ENCODE data around the gene ZNF629. TPM values are rescaled to one million over a fixed set of nuclear protein-coding genes. Genes with fewer than 3 reads are reported as not detected.

Gene ZNF629
- total and polyA plus RNA-seq, 4 donors = 5.7 to 16.3 (median 9.0) TPM

DNA sequence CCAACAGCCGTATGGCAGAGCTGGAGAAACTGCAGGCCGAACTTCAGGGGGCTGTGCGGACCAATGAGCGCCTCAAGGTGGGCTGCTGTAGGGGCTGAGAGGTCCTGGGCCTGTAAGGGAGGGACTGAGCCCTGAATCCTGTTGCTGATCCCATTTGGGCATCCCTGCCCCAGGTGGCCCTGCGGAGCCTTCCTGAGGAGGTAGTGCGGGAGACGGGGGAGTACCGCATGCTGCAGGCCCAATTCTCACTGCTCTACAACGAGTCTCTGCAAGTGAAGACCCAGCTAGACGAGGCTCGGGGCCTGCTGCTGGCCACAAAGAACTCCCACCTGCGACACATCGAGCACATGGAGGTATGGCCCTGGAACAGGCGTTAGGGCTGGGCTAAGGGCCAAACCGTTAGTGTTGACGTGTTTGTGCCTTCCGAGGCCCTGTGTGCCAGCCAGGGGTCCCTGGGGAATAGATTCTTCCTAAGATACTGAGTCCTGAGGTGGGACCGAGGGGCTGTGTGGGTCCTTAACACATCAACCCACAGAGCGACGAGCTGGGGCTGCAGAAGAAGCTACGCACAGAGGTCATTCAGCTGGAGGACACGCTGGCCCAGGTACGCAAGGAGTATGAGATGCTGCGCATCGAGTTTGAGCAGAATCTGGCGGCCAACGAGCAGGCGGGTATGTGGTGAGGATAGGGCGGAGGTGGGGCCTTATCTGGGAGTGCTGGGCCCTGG lies 20.6 kb downstream of the ZNF629 start:
- TF ChIP-seq, protein P1, sequence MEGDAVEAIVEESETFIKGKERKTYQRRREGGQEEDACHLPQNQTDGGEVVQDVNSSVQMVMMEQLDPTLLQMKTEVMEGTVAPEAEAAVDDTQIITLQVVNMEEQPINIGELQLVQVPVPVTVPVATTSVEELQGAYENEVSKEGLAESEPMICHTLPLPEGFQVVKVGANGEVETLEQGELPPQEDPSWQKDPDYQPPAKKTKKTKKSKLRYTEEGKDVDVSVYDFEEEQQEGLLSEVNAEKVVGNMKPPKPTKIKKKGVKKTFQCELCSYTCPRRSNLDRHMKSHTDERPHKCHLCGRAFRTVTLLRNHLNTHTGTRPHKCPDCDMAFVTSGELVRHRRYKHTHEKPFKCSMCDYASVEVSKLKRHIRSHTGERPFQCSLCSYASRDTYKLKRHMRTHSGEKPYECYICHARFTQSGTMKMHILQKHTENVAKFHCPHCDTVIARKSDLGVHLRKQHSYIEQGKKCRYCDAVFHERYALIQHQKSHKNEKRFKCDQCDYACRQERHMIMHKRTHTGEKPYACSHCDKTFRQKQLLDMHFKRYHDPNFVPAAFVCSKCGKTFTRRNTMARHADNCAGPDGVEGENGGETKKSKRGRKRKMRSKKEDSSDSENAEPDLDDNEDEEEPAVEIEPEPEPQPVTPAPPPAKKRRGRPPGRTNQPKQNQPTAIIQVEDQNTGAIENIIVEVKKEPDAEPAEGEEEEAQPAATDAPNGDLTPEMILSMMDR (IDR thresholded peaks at IDR 0.05; ENCODE audit: control extremely low read depth, extremely low read depth) = no peak
- 93 to 95% methylated on average over 29 of the region's 29 CpGs for WGBS, 2 donors
- ATAC-seq (ENCODE audit: insufficient read depth, low FRiP score) (no peak), DNase-seq (no peak)
- Histone ChIP-seq H3K27ac (ENCODE audit: low read depth in 1 of 2, low read length in 1 of 2) (no peak overlapping the region), H3K36me3 (ENCODE audit: control insufficient read depth in 4 of 4, insufficient read depth in 4 of 4, low read length in 4 of 4) (peaks cover 16 to 63% (median 53%) of the 10 kb centered on the region in 4 donors), H3K9me3 (ENCODE audit: control insufficient read depth in 4 of 4, insufficient read depth in 3 of 4, low read length in 3 of 4) (no peaks in the 10 kb centered on the region), H3K27me3 (ENCODE audit: control insufficient read depth in 3 of 3, insufficient read depth in 3 of 3, low read length in 2 of 3) (no peaks in the 10 kb centered on the region), H3K4me1 (ENCODE audit: control insufficient read depth in 5 of 5, insufficient read depth in 5 of 5, low read length in 5 of 5) (peaks cover 6 to 15% (median 8%) of the 10 kb centered on the region in 5 donors), H3K4me3 (no peak overlapping the region), H3K9ac (ENCODE audit: insufficient read depth in 1 of 2, low read length in 2 of 2) (no peak overlapping the region)

DNA sequence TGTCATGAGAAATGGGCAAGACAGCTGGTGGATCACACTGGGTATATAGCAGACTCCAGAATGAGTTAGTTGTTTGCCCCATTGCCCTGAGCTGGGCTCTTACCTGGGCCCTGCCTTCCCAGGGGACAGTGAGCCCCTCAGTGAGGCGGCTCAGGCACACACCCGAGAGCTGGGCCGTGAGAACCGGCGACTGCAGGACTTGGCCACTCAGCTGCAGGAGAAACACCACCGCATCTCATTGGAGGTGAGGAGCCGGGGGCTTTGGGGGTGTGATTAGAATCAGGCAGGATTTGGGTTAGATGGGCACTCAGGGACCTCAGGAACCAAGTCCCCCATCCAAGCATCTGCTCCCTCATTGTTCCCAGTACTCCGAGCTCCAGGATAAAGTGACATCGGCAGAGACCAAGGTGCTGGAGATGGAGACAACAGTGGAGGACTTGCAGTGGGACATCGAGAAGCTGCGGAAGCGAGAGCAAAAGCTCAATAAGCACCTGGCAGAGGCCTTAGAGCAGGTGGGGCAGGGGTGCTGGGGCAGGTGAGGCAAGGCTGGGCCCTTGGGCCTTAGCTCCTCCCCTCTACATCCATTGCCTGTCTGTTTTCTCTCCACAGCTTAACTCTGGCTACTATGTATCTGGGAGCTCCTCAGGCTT lies 22.1 kb downstream of the ZNF629 start:
- Histone ChIP-seq H3K4me3 (no peak overlapping the region), H3K4me1 (ENCODE audit: control insufficient read depth in 5 of 5, insufficient read depth in 5 of 5, low read length in 5 of 5) (peaks cover 8 to 23% (median 10%) of the 10 kb centered on the region in 5 donors), H3K9ac (ENCODE audit: insufficient read depth in 1 of 2, low read length in 2 of 2) (no peak overlapping the region), H3K9me3 (ENCODE audit: control insufficient read depth in 4 of 4, insufficient read depth in 3 of 4, low read length in 3 of 4) (no peaks in the 10 kb centered on the region), H3K27ac (ENCODE audit: low read depth in 1 of 2, low read length in 1 of 2) (no peak overlapping the region), H3K36me3 (ENCODE audit: control insufficient read depth in 4 of 4, insufficient read depth in 4 of 4, low read length in 4 of 4) (peaks cover 16 to 57% (median 47%) of the 10 kb centered on the region in 4 donors), H3K27me3 (ENCODE audit: control insufficient read depth in 3 of 3, insufficient read depth in 3 of 3, low read length in 2 of 3) (no peaks in the 10 kb centered on the region)
- 95 to 96% methylated on average over 12 of the region's 12 CpGs for WGBS, 2 donors
- DNase-seq (no peak), ATAC-seq (ENCODE audit: insufficient read depth, low FRiP score) (no peak)
- TF ChIP-seq, protein P1 (IDR thresholded peaks at IDR 0.05; ENCODE audit: control extremely low read depth, extremely low read depth) = no peak

DNA sequence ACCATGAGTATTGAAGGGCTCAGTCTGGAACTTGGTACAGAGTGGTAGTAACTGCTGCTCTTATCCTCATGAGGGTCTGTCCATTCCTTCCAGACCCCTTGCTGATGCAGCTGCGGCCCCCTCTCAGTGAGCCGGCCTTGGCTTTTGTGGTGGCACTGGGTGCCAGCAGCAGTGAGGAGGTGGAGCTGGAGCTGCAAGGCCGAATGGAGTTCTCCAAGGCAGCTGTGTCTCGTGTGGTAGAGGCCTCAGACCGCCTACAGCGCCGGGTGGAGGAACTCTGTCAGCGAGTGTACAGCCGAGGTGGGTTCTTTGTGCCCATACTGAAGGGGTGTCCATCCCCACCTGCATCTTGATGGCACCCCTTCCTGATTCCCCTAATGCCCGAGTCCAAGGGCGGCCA lies 22.9 kb downstream of the ZNF629 start:
- Histone ChIP-seq H3K27ac (ENCODE audit: low read depth in 1 of 2, low read length in 1 of 2) (no peak overlapping the region), H3K9ac (ENCODE audit: insufficient read depth in 1 of 2, low read length in 2 of 2) (no peak overlapping the region), H3K36me3 (ENCODE audit: control insufficient read depth in 4 of 4, insufficient read depth in 4 of 4, low read length in 4 of 4) (peaks cover 12 to 54% (median 42%) of the 10 kb centered on the region in 4 donors), H3K4me1 (ENCODE audit: control insufficient read depth in 5 of 5, insufficient read depth in 5 of 5, low read length in 5 of 5) (peaks cover 8 to 23% (median 10%) of the 10 kb centered on the region in 5 donors), H3K27me3 (ENCODE audit: control insufficient read depth in 3 of 3, insufficient read depth in 3 of 3, low read length in 2 of 3) (no peaks in the 10 kb centered on the region), H3K4me3 (no peak overlapping the region), H3K9me3 (ENCODE audit: control insufficient read depth in 4 of 4, insufficient read depth in 3 of 4, low read length in 3 of 4) (no peaks in the 10 kb centered on the region)
- TF ChIP-seq, protein P1 (IDR thresholded peaks at IDR 0.05; ENCODE audit: control extremely low read depth, extremely low read depth) = no peak
- DNase-seq = no peak
- ATAC-seq (ENCODE audit: insufficient read depth, low FRiP score) = no peak
- 91 to 98% methylated on average over 11 of the region's 11 CpGs for WGBS, 2 donors
